OCI-LY7 (cell line): ENCODE data around the gene PCDHGA12. TPM values are rescaled to one million over a fixed set of nuclear protein-coding genes. Genes with fewer than 3 reads are reported as not detected.
"Not testable (repeated sequence)": the region's sequence is repeated elsewhere in the genome, so short reads cannot be mapped to it uniquely, and the experiment has no call there.

Experiments used
- BruUV-seq: library from RNA; stranded (reverse); fragments of 400-500 nt; replicated peaks from 2 replicates; lab custom pipeline; 2021; lab: Mats Ljungman, UMichigan
- CTCF ChIA-PET: fragments of 300-600 bp; sonication (Branson Sonifier 250); formaldehyde crosslinking; loops from one replicate; lab custom pipeline; 2022; ENCODE audit warnings: antibody characterized with exemption; ENCODE audit not compliant: unreplicated experiment; lab: Charles Lee
- POLR2A ChIA-PET: fragments of 300-600 bp; sonication (Branson Sonifier 250); formaldehyde crosslinking; loops from one replicate; lab custom pipeline; 2022; ENCODE audit warnings: antibody characterized with exemption; lab: Charles Lee
- DNase-seq: peaks from one replicate; pipeline ENCODE4 v3.0.0-alpha.2; 2015; ENCODE audit warnings: low spot score
- H2AFZ ChIP-seq: fragments of 200-600 bp; sonication (generic), shearing (Covaris generic); 2 replicates; pipeline ENCODE4 v1.6.1; 2014; ENCODE audit warnings: mild to moderate bottlenecking, antibody characterized with exemption, low read length, moderate library complexity
- H3K27ac ChIP-seq: fragments of 200-600 bp; sonication (generic); 2 replicates; pipeline ENCODE4 v1.5.1; 2014; ENCODE audit warnings: mixed run types, low read depth, mild to moderate bottlenecking, moderate library complexity, low read length, inconsistent platforms; ENCODE audit not compliant: poor library complexity, severe bottlenecking
- H3K36me3 ChIP-seq: fragments of 200-600 bp; sonication (generic); 2 replicates; pipeline ENCODE4 v1.6.1; 2014; ENCODE audit warnings: mild to moderate bottlenecking, antibody characterized with exemption, low read length, moderate library complexity, mixed read lengths; ENCODE audit not compliant: insufficient read depth
- H3K4me1 ChIP-seq: fragments of 200-600 bp; sonication (generic); 2 replicates; pipeline ENCODE4 v1.5.1; 2014; ENCODE audit warnings: mild to moderate bottlenecking, low read length; ENCODE audit not compliant: insufficient read depth, poor library complexity, severe bottlenecking
- H3K4me2 ChIP-seq: fragments of 200-600 bp; sonication (generic); 2 replicates; pipeline ENCODE4 v1.6.1; 2014; ENCODE audit warnings: mild to moderate bottlenecking, low read length
- H3K4me3 ChIP-seq: fragments of 200-600 bp; sonication (generic); 2 replicates; pipeline ENCODE4 v1.5.1; 2014; ENCODE audit warnings: mild to moderate bottlenecking, low read depth, low read length; ENCODE audit not compliant: poor library complexity, severe bottlenecking
- H3K79me2 ChIP-seq: fragments of 200-600 bp; sonication (generic); 2 replicates; pipeline ENCODE4 v1.6.1; 2016; ENCODE audit warnings: low read depth, mild to moderate bottlenecking, low read length, moderate library complexity, mixed read lengths; ENCODE audit not compliant: insufficient read depth
- H3K9me2 ChIP-seq: fragments of 200-600 bp; sonication (generic); 2 replicates; pipeline ENCODE4 v1.6.1; 2016; ENCODE audit warnings: mild to moderate bottlenecking, low read length, mixed read lengths; ENCODE audit not compliant: insufficient read depth
- H3K9me3 ChIP-seq: fragments of 200-600 bp; sonication (generic); 2 replicates; pipeline ENCODE4 v1.6.1; 2014; ENCODE audit warnings: mild to moderate bottlenecking, mixed run types, low read length, mixed read lengths
- H4K20me1 ChIP-seq: fragments of 200-600 bp; sonication (generic); 2 replicates; pipeline ENCODE4 v1.6.1; 2014; ENCODE audit warnings: mild to moderate bottlenecking, antibody characterized with exemption, low read length, moderate library complexity, mixed read lengths; ENCODE audit not compliant: insufficient read depth
- CTCF ChIP-seq: fragments of 200-600 bp; sonication (generic); conservative IDR thresholded peaks from 2 replicates; pipeline ENCODE4 v1.5.1; 2014; ENCODE audit warnings: mild to moderate bottlenecking, antibody characterized with exemption, low read length, moderate library complexity, mixed read lengths
- EZH2phosphoT487 ChIP-seq: fragments of 200-600 bp; sonication (generic); IDR thresholded peaks from 2 replicates; pipeline ENCODE4 v1.6.1; 2018; ENCODE audit warnings: low read depth, borderline replicate concordance, mild to moderate bottlenecking, mixed run types, antibody characterized with exemption, low read length, moderate library complexity, mixed read lengths
- intact Hi-C: fragments of 100-400 bp; cut with micrococcal nuclease; formaldehyde crosslinking; loops from one replicate; pipeline ENCODE4 v1.10.0; 2022; ENCODE audit not compliant: unreplicated experiment
- total RNA-seq, 2 experiments: library from RNA; depleted of rRNA in 1 of 2; stranded (reverse); fragments of >200 nt in 1 of 2; shearing (Covaris generic) in 1 of 2; gene quantifications; 2 replicates each; pipeline ENCODE4 v1.2.3, GENCODE V29; 2014 to 2022

The PCDHGA12 gene
- total RNA-seq, 2 experiments from 2014 or later: 3.4 to 3.9 TPM

- Histone ChIP-seq H3K4me1 (no peaks in the 10 kb centered on the region), H3K9me2 (no peaks in the 10 kb centered on the region), H3K4me3 (no peak within 1 kb of the TSS), H3K27ac (no peak within 1 kb of the TSS), H3K4me2 (peak within 1 kb of the TSS; percentile 37; the same call in 1 of the 2 replicates), H3K79me2 (no peaks in the 10 kb centered on the region), H3K36me3 (no peaks in the 10 kb centered on the region), H4K20me1 (no peaks in the 10 kb centered on the region), H3K9me3 (no peaks in the 10 kb centered on the region), H2AFZ (no peak within 1 kb of the TSS)
- ChIA-PET CTCF (interaction anchor here (0.9 to 1.7 kb wide), 4 partner anchors 43 to 151 kb away, joined by 3 to 8 read pairs (median 4); partner anchors contain the start of gene PCDHGB3), POLR2A (interaction anchor here (0.9 to 2.2 kb wide), 4 partner anchors 63 to 151 kb away, joined by 3 to 6 read pairs (median 3); partner anchors contain the start of gene PCDHGB1)
- TF ChIP-seq CTCF: peak; percentile 88
- no peak for TF ChIP-seq EZH2phosphoT487
- intact Hi-C loops: loop anchor here (1.0 to 5.0 kb wide), 2 partner anchors 26 to 56 kb away; partner anchors contain the start of genes PCDHGA4, PCDHGB2 and PCDHGB4
- BruUV-seq: no TSS peak
- peak; percentile 70 for DNase-seq
Measured at GRCh38 chr5:141412854-141413539, 17.3 kb upstream of the PCDHGA12 start, which contains the start of gene PCDHGA10. TSS of gene PCDHGA10 (plus strand) at chr5:141412987. CDS start at chr5:141413176, 189 bp downstream.

- H2AFZ ChIP-seq: no peak overlapping the region
- DNase-seq: no peak
- no peaks in the 10 kb centered on the region for H3K9me2 ChIP-seq
- CTCF ChIA-PET: interaction anchor here (0.9 to 1.7 kb wide), 3 partner anchors 51 to 150 kb away, joined by 3 to 8 read pairs (median 4); no protein-coding TSS in a partner anchor
- H3K4me1 ChIP-seq: no peaks in the 10 kb centered on the region
- intact Hi-C loops: loop anchor here (5.0 kb wide), 1 partner anchor 56 kb away; the partner anchor contains the start of genes PCDHGA4 and PCDHGB2
- H3K4me2 ChIP-seq: peak overlapping the region; percentile 37; the same call in 1 of the 2 replicates
- H3K9me3 ChIP-seq: no peaks in the 10 kb centered on the region
- POLR2A ChIA-PET: interaction anchor here (0.9 to 2.2 kb wide), 2 partner anchors 63 to 150 kb away, joined by 3 to 6 read pairs; no protein-coding TSS in a partner anchor
- TF ChIP-seq EZH2phosphoT487: no peak
- TF ChIP-seq CTCF: no peak
- H4K20me1 ChIP-seq: no peaks in the 10 kb centered on the region
- H3K27ac ChIP-seq: no peak overlapping the region
- no peak overlapping the region for H3K4me3 ChIP-seq
- BruUV-seq: no TSS peak
- H3K79me2 ChIP-seq: no peaks in the 10 kb centered on the region
- no peaks in the 10 kb centered on the region for H3K36me3 ChIP-seq
Measured at GRCh38 chr5:141413540-141414069, 16.7 kb upstream of the PCDHGA12 start.

GRCh38 chr5:141414548-141415274 lies 15.6 kb upstream of the PCDHGA12 start:
- not testable (repeated sequence) for DNase-seq, H4K20me1 ChIP-seq, H3K36me3 ChIP-seq, H3K4me3 ChIP-seq, H3K9me2 ChIP-seq, H3K79me2 ChIP-seq, H3K9me3 ChIP-seq, BruUV-seq, H2AFZ ChIP-seq, H3K27ac ChIP-seq, H3K4me2 ChIP-seq, H3K4me1 ChIP-seq
- POLR2A ChIA-PET: interaction anchor here (0.7 kb wide), 1 partner anchor 479 kb away, joined by 10 read pairs; no protein-coding TSS in a partner anchor
- intact Hi-C loops: loop anchor here (5.0 kb wide), 1 partner anchor 57 kb away; the partner anchor contains the start of genes PCDHGA4 and PCDHGB2
- CTCF ChIA-PET: interaction anchor here (1.7 kb wide), 1 partner anchor 149 kb away, joined by 8 read pairs; no protein-coding TSS in a partner anchor

DNA sequence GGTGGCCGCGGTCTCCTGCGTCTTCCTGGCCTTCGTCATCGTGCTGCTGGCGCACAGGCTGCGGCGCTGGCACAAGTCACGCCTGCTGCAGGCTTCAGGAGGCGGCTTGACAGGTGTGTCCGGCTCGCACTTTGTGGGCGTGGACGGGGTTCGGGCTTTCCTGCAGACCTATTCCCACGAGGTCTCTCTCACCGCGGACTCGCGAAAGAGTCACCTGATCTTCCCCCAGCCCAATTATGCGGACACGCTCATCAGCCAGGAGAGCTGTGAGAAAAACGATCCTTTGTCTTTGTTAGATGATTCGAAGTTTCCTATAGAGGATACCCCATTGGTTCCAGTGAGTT lies 15.1 kb upstream of the PCDHGA12 start:
- H3K27ac ChIP-seq, H3K79me2 ChIP-seq, H3K4me2 ChIP-seq, BruUV-seq, H2AFZ ChIP-seq, H3K4me1 ChIP-seq, intact Hi-C loops, H4K20me1 ChIP-seq, H3K9me2 ChIP-seq, CTCF ChIA-PET, DNase-seq, H3K4me3 ChIP-seq, H3K9me3 ChIP-seq, H3K36me3 ChIP-seq: not testable (repeated sequence)
- POLR2A ChIA-PET: interaction anchor here (0.7 kb wide), 1 partner anchor 479 kb away, joined by 10 read pairs; no protein-coding TSS in a partner anchor
